Measurements from ENCODE around the gene ARMCX6. TPM values are rescaled to one million over a fixed set of nuclear protein-coding genes. Genes with fewer than 3 reads are reported as not detected.

Gene ARMCX6
- 41.4 to 48.0 TPM (median 44.2 TPM) in 5 replicates for total RNA-seq (2022; extraction: Qiagen RNA extraction)

DNA sequence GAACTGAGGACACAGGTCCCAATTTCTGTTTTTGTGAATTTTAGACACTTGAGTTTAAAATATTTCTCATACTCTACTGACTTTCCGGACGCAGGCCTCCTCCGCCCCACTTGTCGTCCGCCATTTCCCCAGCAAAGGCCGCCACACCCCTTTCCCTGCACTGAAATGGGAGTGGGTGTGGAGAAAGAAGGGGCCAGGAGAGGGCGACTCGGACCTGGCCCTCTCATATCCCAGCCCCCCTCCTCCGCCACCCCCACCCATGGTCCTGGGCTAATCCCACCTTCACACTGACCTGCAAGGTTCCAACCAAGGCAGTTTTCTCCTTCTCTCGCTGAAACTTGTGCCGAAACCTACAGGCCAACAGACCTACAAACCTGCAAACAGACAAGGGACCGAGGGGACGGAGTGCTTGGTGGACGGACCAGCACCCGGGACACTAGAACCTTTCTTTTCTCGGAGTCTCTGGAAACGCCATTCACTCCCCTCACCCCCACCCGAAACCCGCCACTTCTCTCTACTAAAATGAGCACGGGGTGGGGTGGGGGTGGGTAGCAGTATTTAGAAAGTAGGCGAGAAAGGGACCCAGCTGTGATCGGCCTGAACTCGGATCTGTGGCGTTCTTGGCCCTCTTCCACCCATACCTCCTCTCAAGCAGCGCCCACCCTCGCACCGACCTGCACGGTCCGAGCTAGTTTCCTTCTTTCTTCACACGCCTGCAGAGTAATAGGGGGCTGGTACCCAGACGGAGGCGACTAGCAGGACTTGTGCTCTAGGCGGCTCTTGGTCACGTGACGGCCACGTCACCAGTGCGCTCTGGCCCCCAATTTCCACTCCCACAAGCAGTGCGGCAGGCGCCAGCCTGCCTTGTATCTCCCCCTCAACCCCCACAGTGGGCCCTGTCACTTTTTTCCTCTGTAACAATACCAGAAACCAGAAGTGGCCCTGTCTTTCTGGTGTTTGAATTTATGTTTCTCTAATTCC lies at the start of gene ARMCX6:
Gene ARMCX6 (minus strand): TSS at position 790 of the 981 bp plus-strand sequence. CDS start 1,380 bp downstream, outside the sequence.

DNA sequence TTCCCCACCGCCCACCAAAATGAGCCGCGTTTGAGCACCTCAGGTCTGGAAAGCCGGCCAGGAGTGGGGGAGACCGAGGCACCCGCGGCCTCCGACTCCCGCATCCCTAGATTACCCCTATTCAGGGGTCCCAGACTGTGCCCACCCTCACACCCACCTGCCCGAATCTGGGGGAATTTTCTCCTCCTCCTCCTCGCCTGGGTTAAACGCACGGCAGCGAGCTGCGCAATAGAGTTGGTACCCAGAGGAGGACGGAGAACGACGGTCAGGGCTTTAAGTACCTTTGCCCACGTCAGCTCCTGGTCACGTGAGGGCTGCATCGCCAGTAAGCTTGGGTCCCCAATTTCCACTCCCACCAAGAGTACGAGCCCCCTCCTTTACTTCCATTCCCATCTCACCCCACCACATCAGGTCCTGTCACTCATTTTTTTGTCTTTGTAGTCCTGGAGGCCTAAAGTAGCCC lies 41.8 kb upstream of the ARMCX6 start, which contains the start of gene ARMCX2:
Gene ARMCX2 (minus strand): TSS at position 250 of the 463 bp plus-strand sequence. CDS start 2,262 bp downstream, outside the sequence.

Other genes with a start within 250 kb of the ARMCX6 start
- gene BTK, start 231.8 kb downstream of the ARMCX6 start, total RNA-seq (2022; extraction: Qiagen RNA extraction) = 0.12 to 0.20 TPM (median 0.20 TPM) in 4 of 5 replicates, not detected in the other
- gene RPL36A, start 227.0 kb downstream of the ARMCX6 start, total RNA-seq (2022; extraction: Qiagen RNA extraction) = 2,394 to 3,664 TPM (median 2,504 TPM) in 5 replicates
- 141 to 167 TPM (median 159 TPM) in 5 replicates for gene GLA, start 210.1 kb downstream of the ARMCX6 start, total RNA-seq (2022; extraction: Qiagen RNA extraction)
- 58.0 to 65.0 TPM (median 59.2 TPM) in 5 replicates for gene HNRNPH2, start 209.8 kb downstream of the ARMCX6 start, total RNA-seq (2022; extraction: Qiagen RNA extraction)
- 0.29 to 0.63 TPM (median 0.50 TPM) in 5 replicates for gene ARMCX4, start 132.5 kb downstream of the ARMCX6 start, total RNA-seq (2022; extraction: Qiagen RNA extraction)
- 0.20 to 0.49 TPM (median 0.34 TPM) in 5 replicates for gene ARMCX1, start 67.5 kb downstream of the ARMCX6 start, total RNA-seq (2022; extraction: Qiagen RNA extraction)
- 19.1 to 22.9 TPM (median 22.8 TPM) in 5 replicates for gene ARMCX3, start 5.2 kb upstream of the ARMCX6 start, total RNA-seq (2022; extraction: Qiagen RNA extraction)
- 0.04 TPM in 1 of 5 replicates, not detected in the others for gene ARMCX2, start 41.9 kb upstream of the ARMCX6 start, total RNA-seq (2022; extraction: Qiagen RNA extraction)